Fibroblast of lung (primary cell): ENCODE data around the gene IL17C. TPM values are rescaled to one million over a fixed set of nuclear protein-coding genes. Genes with fewer than 3 reads are reported as not detected.

Experiments
- DNase-seq, 2 donors: peaks; one replicate each; pipeline versions ENCODE4 v3.0.0 to v3.0.0-alpha.2; 2010; ENCODE audit warnings: low read depth in 2 of 2
- H2AFZ ChIP-seq: 2 replicates; pipeline ENCODE4 v1.5.1; 2012; ENCODE audit warnings: low read length, control low read depth, inconsistent platforms
- H3K27ac ChIP-seq: 2 replicates; pipeline ENCODE4 v1.5.1; 2011; ENCODE audit warnings: low read length, control low read depth; ENCODE audit not compliant: insufficient read depth
- H3K27me3 ChIP-seq: 2 replicates; pipeline ENCODE4 v1.5.1; 2011; ENCODE audit warnings: mild to moderate bottlenecking, low read length; ENCODE audit not compliant: control insufficient read depth, insufficient read depth
- H3K36me3 ChIP-seq: 2 replicates; pipeline ENCODE4 v1.5.1; 2011; ENCODE audit warnings: low read length; ENCODE audit not compliant: control insufficient read depth, insufficient read depth
- H3K4me1 ChIP-seq: 2 replicates; pipeline ENCODE4 v1.5.1; 2011; ENCODE audit warnings: low read length; ENCODE audit not compliant: control insufficient read depth, insufficient read depth; ENCODE audit errors: extremely low read depth
- H3K4me2 ChIP-seq: 2 replicates; pipeline ENCODE4 v1.5.1; 2011; ENCODE audit warnings: low read length, control low read depth; ENCODE audit not compliant: insufficient read depth; ENCODE audit errors: extremely low read depth
- H3K4me3 ChIP-seq, 4 experiments: fragments of 200-600 bp in 1 of 4; sonication (generic) in 1 of 4; replicated peaks in 1 of 4; 2 replicates each; pipeline ENCODE4 v1.5.1; 2011 to 2016; ENCODE audit warnings: low read length in 4 of 4, low read depth in 3 of 4, mild to moderate bottlenecking in 3 of 4, control low read depth in 2 of 4, inconsistent platforms in 1 of 4, mixed read lengths in 1 of 4; ENCODE audit not compliant: insufficient read depth in 1 of 4; ENCODE audit errors: control extremely low read depth in 1 of 4
- H3K79me2 ChIP-seq: 2 replicates; pipeline ENCODE4 v1.5.1; 2012; ENCODE audit warnings: mild to moderate bottlenecking, low read length, inconsistent platforms; ENCODE audit not compliant: control insufficient read depth, insufficient read depth
- H3K9ac ChIP-seq: 2 replicates; pipeline ENCODE4 v1.5.1; 2011; ENCODE audit warnings: mild to moderate bottlenecking, low read length, control low read depth; ENCODE audit not compliant: insufficient read depth
- H3K9me3 ChIP-seq: 2 replicates; pipeline ENCODE4 v1.5.1; 2012; ENCODE audit warnings: low read depth, low read length; ENCODE audit not compliant: control insufficient read depth, insufficient read depth
- H4K20me1 ChIP-seq: 2 replicates; pipeline ENCODE4 v1.5.1; 2011; ENCODE audit warnings: low read length; ENCODE audit not compliant: control insufficient read depth, insufficient read depth; ENCODE audit errors: extremely low read depth
- CTCF ChIP-seq, 2 donors: IDR thresholded peaks in 1 of 2; conservative IDR thresholded peaks in 1 of 2; 1 replicate in 1 of 2; 2 replicates in 1 of 2; pipeline ENCODE4 v1.5.1; 2011 to 2012; ENCODE audit warnings: low read length in 2 of 2, control low read depth in 1 of 2, inconsistent platforms in 1 of 2, low read depth in 1 of 2, mild to moderate bottlenecking in 1 of 2
- EZH2 ChIP-seq: IDR thresholded peaks from 2 replicates; pipeline ENCODE4 v1.5.1; 2012; ENCODE audit warnings: low read length, control low read depth, mild to moderate bottlenecking; ENCODE audit errors: missing control alignments
- polyA plus RNA-seq, 2 donors: library from polyadenylated mRNA; depleted of rRNA in 1 of 2; stranded (reverse) in 1 of 2; unstranded in 1 of 2; fragments of >200 nt; gene quantifications; 2 replicates each; pipeline ENCODE4 v1.2.1, GENCODE V29; 2011 to 2012; ENCODE audit warnings: missing spikeins in 1 of 2
- total RNA-seq: library from RNA; depleted of rRNA; stranded (reverse); fragments of >200 nt; gene quantifications from 2 replicates; pipeline ENCODE4 v1.2.1, GENCODE V29; 2014

Gene IL17C
- total and polyA plus RNA-seq, 2 donors (not counting 1 experiment from before 2014, with no cell fraction given), result not detected

DNA sequence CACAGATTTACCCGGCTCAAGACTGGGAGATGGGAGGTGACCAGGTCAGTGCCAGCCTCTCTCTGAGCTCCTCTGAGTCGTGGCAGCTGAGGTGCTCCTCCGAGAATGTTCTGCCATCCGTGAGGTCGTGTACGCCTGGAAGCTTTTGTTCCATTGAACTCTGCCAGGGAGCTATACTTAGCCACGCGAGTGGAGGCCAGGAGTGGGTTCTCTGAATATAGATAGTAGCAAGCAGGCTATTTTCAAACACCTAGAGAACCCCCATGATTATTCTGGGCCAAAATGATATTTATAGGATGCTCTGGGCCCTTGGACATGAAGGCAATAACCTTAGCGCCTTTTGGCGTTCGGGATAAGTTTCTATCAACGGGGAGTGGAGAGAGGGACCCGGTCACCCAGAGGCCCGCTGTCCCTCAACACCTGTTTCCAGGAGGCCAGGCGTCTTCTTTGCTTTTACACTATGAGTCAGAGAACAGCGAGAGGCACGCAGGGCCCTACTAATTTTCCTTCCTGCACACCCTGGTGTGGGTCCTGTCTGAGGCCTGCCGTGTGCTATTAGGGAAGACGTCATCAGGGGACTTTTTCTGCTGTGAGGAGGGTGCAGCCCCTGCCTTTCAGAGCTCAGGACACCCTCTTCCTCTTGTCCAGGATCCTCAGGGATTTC is 35.5 kb downstream of the IL17C start:
- Histone ChIP-seq H2AFZ (no peak overlapping the region), H3K4me1 (no peaks in the 10 kb centered on the region), H3K9ac (no peak overlapping the region), H4K20me1 (no peaks in the 10 kb centered on the region), H3K27me3 (peaks cover 4% of the 10 kb centered on the region), H3K36me3 (peaks cover 2% of the 10 kb centered on the region), H3K4me2 (no peak overlapping the region), H3K9me3 (no peaks in the 10 kb centered on the region), H3K79me2 (no peaks in the 10 kb centered on the region), H3K27ac (no peak overlapping the region), H3K4me3 (no peak overlapping the region)
- DNase-seq, result no peak
- TF ChIP-seq EZH2 (no peak), CTCF (conservative IDR thresholded peaks at IDR 0.05 in 1 of 2, IDR thresholded peaks at IDR 0.05 in 1 of 2; ENCODE audit: low read depth in 1 of 2, low read length in 2 of 2) (no peak)

GRCh38 chr16:88676502-88677242 is 38.3 kb downstream of the IL17C start:
- no peak for TF ChIP-seq EZH2
- TF ChIP-seq CTCF (conservative IDR thresholded peaks at IDR 0.05 in 1 of 2, IDR thresholded peaks at IDR 0.05 in 1 of 2; ENCODE audit: low read depth in 1 of 2, low read length in 2 of 2), result no peak

DNA sequence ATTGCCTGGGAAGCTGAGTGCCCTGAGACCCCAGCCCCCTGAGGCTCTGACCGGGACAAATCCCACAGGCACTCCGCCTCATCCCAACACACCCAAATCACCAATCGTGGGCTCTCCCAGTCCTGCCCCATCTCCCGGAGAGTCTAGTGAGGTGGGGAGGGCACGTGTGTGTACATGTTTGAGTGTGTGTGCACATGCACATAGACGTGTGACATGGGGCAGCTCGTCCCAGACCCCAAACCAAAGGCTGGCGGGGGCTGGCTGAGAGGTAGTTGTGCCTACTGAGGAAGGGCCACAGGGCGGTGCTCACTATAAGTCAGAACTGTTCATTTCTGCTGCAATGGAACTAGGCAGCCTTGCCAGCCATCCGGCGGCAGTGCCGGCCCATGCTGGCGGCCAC is 39.3 kb downstream of the IL17C start:
- Histone ChIP-seq H3K9me3 (no peaks in the 10 kb centered on the region), H3K4me1 (no peaks in the 10 kb centered on the region), H4K20me1 (no peaks in the 10 kb centered on the region), H3K4me3 (no peak overlapping the region), H3K9ac (no peak overlapping the region), H3K79me2 (no peaks in the 10 kb centered on the region), H3K27me3 (peaks cover 4% of the 10 kb centered on the region), H2AFZ (no peak overlapping the region), H3K36me3 (no peaks in the 10 kb centered on the region), H3K4me2 (no peak overlapping the region), H3K27ac (no peak overlapping the region)
- DNase-seq, result no peak
- TF ChIP-seq EZH2, result no peak
- TF ChIP-seq CTCF (conservative IDR thresholded peaks at IDR 0.05 in 1 of 2, IDR thresholded peaks at IDR 0.05 in 1 of 2; ENCODE audit: low read depth in 1 of 2, low read length in 2 of 2), result no peak

More at GRCh38 chr16:88676502-88677242, 38.3 kb downstream of the IL17C start:
- Histone ChIP-seq H2AFZ (no peak overlapping the region), H3K9me3 (no peaks in the 10 kb centered on the region), H3K27me3 (peaks cover 4% of the 10 kb centered on the region), H3K36me3 (peaks cover 2% of the 10 kb centered on the region), H3K79me2 (no peaks in the 10 kb centered on the region), H3K9ac (no peak overlapping the region), H3K4me3 (no peak overlapping the region), H4K20me1 (no peaks in the 10 kb centered on the region), H3K27ac (no peak overlapping the region), H3K4me1 (no peaks in the 10 kb centered on the region), H3K4me2 (no peak overlapping the region)
- no peak for DNase-seq
